NT2/D1 (cell line): ENCODE measurements around the gene IMPG2.

Experiments used
- YY1 ChIP-seq: IDR thresholded peaks from 2 replicates; pipeline ENCODE4 v1.6.1; 2011; ENCODE audit not compliant: insufficient read length, insufficient read depth
- ZNF274 ChIP-seq: IDR thresholded peaks from 2 replicates; pipeline ENCODE4 v1.6.1; 2011; ENCODE audit warnings: mild to moderate bottlenecking, low read depth, low read length

- TF ChIP-seq ZNF274 (no peak), YY1 (no peak)
Measured at GRCh38 chr3:101240719-101241399, 79.5 kb downstream of the IMPG2 start.
